Neuron (in vitro differentiated cells): ENCODE measurements around the gene PRAMEF2.
"Not testable (repeated sequence)": the region's sequence is repeated elsewhere in the genome, so short reads cannot be mapped to it uniquely, and the experiment has no call there.

Experiments
- H2AFZ ChIP-seq: one replicate; pipeline ENCODE4 v1.6.1; 2013; ENCODE audit warnings: low read depth, mild to moderate bottlenecking, inconsistent platforms, low read length, moderate library complexity
- H3K27me3 ChIP-seq: one replicate; pipeline ENCODE4 v1.6.1; 2013; ENCODE audit warnings: low read length; ENCODE audit not compliant: insufficient read depth
- H3K36me3 ChIP-seq: one replicate; pipeline ENCODE4 v1.6.1; 2013; ENCODE audit warnings: low read length; ENCODE audit not compliant: insufficient read depth
- H3K4me1 ChIP-seq: one replicate; pipeline ENCODE4 v1.6.1; 2013; ENCODE audit warnings: low read length; ENCODE audit not compliant: insufficient read depth
- H3K4me3 ChIP-seq: 2 replicates; pipeline ENCODE4 v1.5.1; 2013; ENCODE audit warnings: mild to moderate bottlenecking, low read length, moderate library complexity
- H3K9me3 ChIP-seq: one replicate; pipeline ENCODE4 v1.6.1; 2013; ENCODE audit warnings: low read length

PRAMEF2 gene

DNA sequence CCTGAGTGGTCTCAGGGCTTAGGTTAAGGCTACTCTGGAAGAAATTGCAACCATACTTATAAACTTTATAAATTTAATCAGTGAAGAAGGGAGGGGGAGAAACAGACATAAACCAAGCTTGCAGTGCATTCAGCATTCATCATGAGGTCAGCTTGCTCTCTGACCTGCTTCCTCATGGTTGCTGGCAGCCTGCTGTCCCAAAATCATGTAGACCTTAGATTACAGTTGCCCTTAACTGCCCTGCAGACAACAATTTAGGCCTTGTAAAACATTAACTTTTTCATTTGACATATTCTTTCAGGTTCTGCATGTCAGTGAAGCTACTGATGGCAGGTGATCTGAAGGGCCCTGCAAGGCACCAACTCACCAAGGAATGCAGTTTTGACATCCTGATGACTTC is 42.3 kb downstream of the PRAMEF2 start:
- not testable (repeated sequence) for H3K27me3 ChIP-seq, H3K36me3 ChIP-seq, H2AFZ ChIP-seq, H3K4me1 ChIP-seq, H3K4me3 ChIP-seq, H3K9me3 ChIP-seq

DNA sequence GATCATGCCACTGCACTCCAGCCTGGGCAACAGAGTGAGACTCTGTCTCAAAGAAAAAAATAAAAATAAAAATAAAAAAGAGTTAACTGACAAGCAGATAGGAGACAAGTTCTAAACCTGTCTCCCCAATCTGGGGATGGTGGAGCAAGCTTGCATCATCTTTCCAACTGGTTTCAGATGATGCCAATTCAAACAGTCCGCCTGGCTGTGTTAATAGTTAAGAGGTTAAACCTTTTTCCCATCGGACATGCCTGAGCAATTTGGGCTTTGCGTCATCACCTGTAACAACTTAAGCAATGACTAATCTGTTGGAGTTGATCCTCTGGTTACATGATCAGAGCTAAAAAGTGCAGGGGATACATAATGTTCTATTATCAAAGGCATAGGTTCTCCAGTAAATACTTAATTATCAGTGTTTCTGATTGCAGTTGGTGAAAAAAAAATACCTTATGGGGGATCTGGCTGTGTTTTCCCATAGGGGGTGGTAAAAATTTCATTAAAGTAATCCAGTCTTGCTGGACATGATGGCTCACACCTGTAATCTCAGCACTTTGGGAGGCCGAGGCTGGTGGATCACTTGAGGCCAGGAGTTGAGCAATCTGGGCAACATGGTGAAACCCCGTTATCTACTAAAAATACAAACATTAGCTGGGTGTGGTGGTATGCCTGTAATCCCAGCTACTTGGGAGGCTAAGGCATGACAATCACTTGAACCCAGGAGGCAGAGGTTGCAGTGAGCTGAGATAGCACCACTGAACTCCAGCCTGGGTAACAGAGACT is 47.1 kb downstream of the PRAMEF2 start:
- not testable (repeated sequence) for H3K4me1 ChIP-seq, H3K36me3 ChIP-seq, H2AFZ ChIP-seq, H3K27me3 ChIP-seq, H3K9me3 ChIP-seq, H3K4me3 ChIP-seq
